OCI-LY1 (cell line): Measurements from ENCODE around the gene PRM1.

Source experiments
- H2AFZ ChIP-seq: fragments of 200-600 bp; sonication (generic), shearing (Covaris generic); 2 replicates; pipeline ENCODE4 v1.6.0; 2014; ENCODE audit warnings: antibody characterized with exemption, mild to moderate bottlenecking, low read length
- H3F3A ChIP-seq: fragments of 200-600 bp; sonication (generic), shearing (Covaris generic); 2 replicates; pipeline ENCODE4 v1.6.0; 2014; ENCODE audit warnings: mild to moderate bottlenecking, antibody characterized with exemption, low read length, moderate library complexity; ENCODE audit not compliant: insufficient read depth
- H3K27ac ChIP-seq: fragments of 200-600 bp; sonication (generic); 2 replicates; pipeline ENCODE4 v1.5.1; 2014; ENCODE audit warnings: low read length, mixed run types, mild to moderate bottlenecking, low read depth; ENCODE audit not compliant: poor library complexity, severe bottlenecking
- H3K27me3 ChIP-seq: fragments of 200-600 bp; sonication (generic); 2 replicates; pipeline ENCODE4 v1.6.0; 2014; ENCODE audit warnings: antibody characterized with exemption, mild to moderate bottlenecking, low read length, moderate library complexity; ENCODE audit not compliant: insufficient read depth
- H3K36me3 ChIP-seq: fragments of 200-600 bp; sonication (generic); 2 replicates; pipeline ENCODE4 v1.6.1; 2014; ENCODE audit warnings: mild to moderate bottlenecking, antibody characterized with exemption, low read length, moderate library complexity, mixed read lengths; ENCODE audit not compliant: insufficient read depth
- H3K4me1 ChIP-seq: fragments of 200-600 bp; sonication (generic); 2 replicates; pipeline ENCODE4 v1.5.1; 2014; ENCODE audit warnings: mild to moderate bottlenecking, low read length, moderate library complexity; ENCODE audit not compliant: insufficient read depth, severe bottlenecking
- H3K4me2 ChIP-seq: fragments of 200-600 bp; sonication (generic), shearing (Covaris generic); 2 replicates; pipeline ENCODE4 v1.6.1; 2014; ENCODE audit warnings: low read length
- H3K4me3 ChIP-seq: fragments of 200-600 bp; sonication (generic); 2 replicates; pipeline ENCODE4 v1.5.1; 2014; ENCODE audit warnings: low read length, low read depth, mild to moderate bottlenecking, mixed read lengths; ENCODE audit not compliant: poor library complexity, severe bottlenecking
- H3K79me2 ChIP-seq: fragments of 200-600 bp; shearing (Covaris generic); 2 replicates; pipeline ENCODE4 v1.6.1; 2016; ENCODE audit warnings: mixed run types, low read length, mixed read lengths; ENCODE audit not compliant: insufficient read depth
- H3K9ac ChIP-seq: fragments of 200-600 bp; sonication (generic), shearing (Covaris generic); 2 replicates; pipeline ENCODE4 v1.6.1; 2014; ENCODE audit warnings: mild to moderate bottlenecking, low read length, mixed read lengths
- H3K9me2 ChIP-seq: fragments of 200-600 bp; sonication (generic), shearing (Covaris generic); 2 replicates; pipeline ENCODE4 v1.6.1; 2014; ENCODE audit warnings: low read depth, mild to moderate bottlenecking, low read length, mixed read lengths
- H3K9me3 ChIP-seq: fragments of 200-600 bp; shearing (Covaris generic); 2 replicates; pipeline ENCODE4 v1.6.1; 2014; ENCODE audit warnings: low read length, mixed read lengths
- H4K20me1 ChIP-seq: fragments of 200-600 bp; sonication (generic), shearing (Covaris generic); 2 replicates; pipeline ENCODE4 v1.6.0; 2016; ENCODE audit warnings: mild to moderate bottlenecking, low read length; ENCODE audit not compliant: insufficient read depth
- CTCF ChIP-seq: fragments of 200-600 bp; sonication (generic), shearing (Covaris generic); IDR thresholded peaks from 2 replicates; pipeline ENCODE4 v1.5.1; 2017; ENCODE audit warnings: mild to moderate bottlenecking, antibody characterized with exemption, low read length, moderate library complexity, mixed read lengths
- EZH2 ChIP-seq: fragments of 200-600 bp; sonication (generic), shearing (Covaris generic); IDR thresholded peaks from 2 replicates; pipeline ENCODE4 v1.8.0; 2017; ENCODE audit warnings: borderline replicate concordance, mixed run types, mild to moderate bottlenecking, antibody characterized with exemption, low read length, moderate library complexity, mixed read lengths

PRM1 gene

GRCh38 chr16:11235703-11235991, 45.5 kb downstream of the PRM1 start:
- Histone ChIP-seq H2AFZ (no peak overlapping the region), H3K4me3 (no peak overlapping the region), H3K4me1 (peaks cover 16% of the 10 kb centered on the region), H3K27me3 (no peaks in the 10 kb centered on the region), H4K20me1 (no peaks in the 10 kb centered on the region), H3K27ac (no peak overlapping the region), H3K9me3 (no peaks in the 10 kb centered on the region), H3K9ac (no peak overlapping the region), H3K79me2 (no peaks in the 10 kb centered on the region), H3K9me2 (no peaks in the 10 kb centered on the region), H3K4me2 (no peak overlapping the region), H3K36me3 (no peaks in the 10 kb centered on the region), H3F3A (no peaks in the 10 kb centered on the region)
- no peak for TF ChIP-seq EZH2
- TF ChIP-seq CTCF: no peak

- Histone ChIP-seq H3K4me2 (no peak overlapping the region), H3K27me3 (no peaks in the 10 kb centered on the region), H2AFZ (no peak overlapping the region), H3K79me2 (no peaks in the 10 kb centered on the region), H3K36me3 (no peaks in the 10 kb centered on the region), H3K9ac (no peak overlapping the region), H3F3A (no peaks in the 10 kb centered on the region), H3K4me1 (peaks cover 16% of the 10 kb centered on the region), H3K9me3 (no peaks in the 10 kb centered on the region), H3K4me3 (no peak overlapping the region), H3K27ac (no peak overlapping the region), H3K9me2 (no peaks in the 10 kb centered on the region), H4K20me1 (no peaks in the 10 kb centered on the region)
- TF ChIP-seq CTCF (no peak), EZH2 (no peak)
These were observed 46.0 kb downstream of the PRM1 start for GRCh38 chr16:11234884-11235702.

GRCh38 chr16:11233727-11234376, 47.3 kb downstream of the PRM1 start:
- no peak overlapping the region for H3K4me3 ChIP-seq
- no peaks in the 10 kb centered on the region for H3K9me3 ChIP-seq
- no peak overlapping the region; the same call in 1 of the 2 replicates for H3K4me2 ChIP-seq
- H2AFZ ChIP-seq: no peak overlapping the region
- H3K79me2 ChIP-seq: no peaks in the 10 kb centered on the region
- no peaks in the 10 kb centered on the region for H3F3A ChIP-seq
- H3K36me3 ChIP-seq: no peaks in the 10 kb centered on the region
- no peak overlapping the region for H3K27ac ChIP-seq
- no peaks in the 10 kb centered on the region for H3K27me3 ChIP-seq
- H3K9ac ChIP-seq: no peak overlapping the region
- peaks cover 16% of the 10 kb centered on the region for H3K4me1 ChIP-seq
- no peaks in the 10 kb centered on the region for H3K9me2 ChIP-seq
- no peak for TF ChIP-seq EZH2
- TF ChIP-seq CTCF: no peak
- H4K20me1 ChIP-seq: no peaks in the 10 kb centered on the region
